Measurements from ENCODE around the gene ADGRA3. TPM values are rescaled to one million over a fixed set of nuclear protein-coding genes. Genes with fewer than 3 reads are reported as not detected.

The ADGRA3 gene
- total RNA-seq, 1 experiment from 2014 or later = 40.5 TPM

- TF ChIP-seq MLX (CRISPR knock-in tag; IDR thresholded peaks at IDR 0.05) (no peak), FOXK1 (CRISPR knock-in tag; IDR thresholded peaks at IDR 0.05) (no peak), ETV6 (CRISPR knock-in tag; IDR thresholded peaks at IDR 0.05) (no peak)
Observed at GRCh38 chr4:22514481-22514880, 1.4 kb downstream of the ADGRA3 start (continued).

DNA sequence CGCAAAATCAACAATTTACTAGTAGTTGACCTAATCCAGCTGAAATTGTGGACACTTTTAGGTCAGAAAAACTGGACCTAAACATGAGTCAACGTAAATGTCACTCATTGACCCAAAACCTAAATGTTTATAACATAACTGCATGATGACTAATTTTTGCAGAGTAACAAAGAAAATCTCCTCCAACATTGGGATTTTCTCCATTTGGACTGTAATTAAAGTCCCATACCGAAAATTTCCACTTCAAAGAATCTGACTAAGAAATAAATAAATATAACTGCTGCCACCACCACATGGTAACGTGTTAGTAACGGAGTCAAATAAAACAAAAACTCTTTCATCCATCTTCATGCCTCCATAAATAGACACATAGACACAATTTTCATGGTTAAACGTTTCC lies 1.9 kb downstream of the ADGRA3 start:
- no peak for DNase-seq (ENCODE audit: low spot score)
- Mint-ChIP-seq H3K4me1 (peaks cover 40% of the 10 kb centered on the region), H3K4me3 (peak overlapping the region; percentile 99), H3K27ac (peak overlapping the region; percentile 100), H3K36me3 (peaks cover 7% of the 10 kb centered on the region), H3K9me3 (peaks cover 4% of the 10 kb centered on the region), H3K27me3 (ENCODE audit: low read depth) (peaks cover 10% of the 10 kb centered on the region)
- no peak for TF ChIP-seq ZNF671 (CRISPR knock-in tag; IDR thresholded peaks at IDR 0.05)
- TF ChIP-seq ESRRA (CRISPR knock-in tag; IDR thresholded peaks at IDR 0.05; ENCODE audit: borderline replicate concordance) = no peak
- TF ChIP-seq ZNF263 (CRISPR knock-in tag; IDR thresholded peaks at IDR 0.05; ENCODE audit: low read depth) = no peak
- TF ChIP-seq ZNF425 (CRISPR knock-in tag; conservative IDR thresholded peaks at IDR 0.05) = no peak
- TF ChIP-seq MYBL2 (CRISPR knock-in tag; IDR thresholded peaks at IDR 0.05) = no peak
- TF ChIP-seq, protein P1, sequence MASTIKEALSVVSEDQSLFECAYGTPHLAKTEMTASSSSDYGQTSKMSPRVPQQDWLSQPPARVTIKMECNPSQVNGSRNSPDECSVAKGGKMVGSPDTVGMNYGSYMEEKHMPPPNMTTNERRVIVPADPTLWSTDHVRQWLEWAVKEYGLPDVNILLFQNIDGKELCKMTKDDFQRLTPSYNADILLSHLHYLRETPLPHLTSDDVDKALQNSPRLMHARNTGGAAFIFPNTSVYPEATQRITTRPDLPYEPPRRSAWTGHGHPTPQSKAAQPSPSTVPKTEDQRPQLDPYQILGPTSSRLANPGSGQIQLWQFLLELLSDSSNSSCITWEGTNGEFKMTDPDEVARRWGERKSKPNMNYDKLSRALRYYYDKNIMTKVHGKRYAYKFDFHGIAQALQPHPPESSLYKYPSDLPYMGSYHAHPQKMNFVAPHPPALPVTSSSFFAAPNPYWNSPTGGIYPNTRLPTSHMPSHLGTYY (CRISPR knock-in tag; IDR thresholded peaks at IDR 0.05) = no peak
- TF ChIP-seq TEAD4 (CRISPR knock-in tag; IDR thresholded peaks at IDR 0.05) = no peak
- no peak for TF ChIP-seq GABPB1 (CRISPR knock-in tag; IDR thresholded peaks at IDR 0.05)
- no peak for TF ChIP-seq ATF1 (CRISPR knock-in tag; IDR thresholded peaks at IDR 0.05)
- no peak for TF ChIP-seq TP53 (CRISPR knock-in tag; IDR thresholded peaks at IDR 0.05)
- TF ChIP-seq ZNF281 (CRISPR knock-in tag; IDR thresholded peaks at IDR 0.05) = no peak
- no peak for TF ChIP-seq SMAD4 (CRISPR knock-in tag; IDR thresholded peaks at IDR 0.05)
- TF ChIP-seq ZBTB43 (CRISPR knock-in tag; IDR thresholded peaks at IDR 0.05) = no peak
- TF ChIP-seq ZNF396 (CRISPR knock-in tag; IDR thresholded peaks at IDR 0.05; ENCODE audit: borderline replicate concordance) = no peak
- no peak for TF ChIP-seq HMGXB4 (CRISPR knock-in tag; IDR thresholded peaks at IDR 0.05)
- TF ChIP-seq ZNF219 (CRISPR knock-in tag; IDR thresholded peaks at IDR 0.05; ENCODE audit: borderline replicate concordance) = no peak
- ChIA-PET POLR2A (no interaction called here), CTCF (no interaction called here)
- no peak for ATAC-seq
